Hematopoietic multipotent progenitor cell treated with erythropoietin and hydrocortisone succinate and interleukin-3 and kit ligand, for 17 days (in vitro differentiated cells): ENCODE results near the gene KDM2A.
"Not testable (repeated sequence)": the region's sequence is repeated elsewhere in the genome, so short reads cannot be mapped to it uniquely, and the experiment has no call there.

ENCODE experiments used
- DNase-seq: peaks from one replicate; pipeline ENCODE4 v3.0.0-alpha.2; 2015; ENCODE audit warnings: low spot score

KDM2A gene

DNA sequence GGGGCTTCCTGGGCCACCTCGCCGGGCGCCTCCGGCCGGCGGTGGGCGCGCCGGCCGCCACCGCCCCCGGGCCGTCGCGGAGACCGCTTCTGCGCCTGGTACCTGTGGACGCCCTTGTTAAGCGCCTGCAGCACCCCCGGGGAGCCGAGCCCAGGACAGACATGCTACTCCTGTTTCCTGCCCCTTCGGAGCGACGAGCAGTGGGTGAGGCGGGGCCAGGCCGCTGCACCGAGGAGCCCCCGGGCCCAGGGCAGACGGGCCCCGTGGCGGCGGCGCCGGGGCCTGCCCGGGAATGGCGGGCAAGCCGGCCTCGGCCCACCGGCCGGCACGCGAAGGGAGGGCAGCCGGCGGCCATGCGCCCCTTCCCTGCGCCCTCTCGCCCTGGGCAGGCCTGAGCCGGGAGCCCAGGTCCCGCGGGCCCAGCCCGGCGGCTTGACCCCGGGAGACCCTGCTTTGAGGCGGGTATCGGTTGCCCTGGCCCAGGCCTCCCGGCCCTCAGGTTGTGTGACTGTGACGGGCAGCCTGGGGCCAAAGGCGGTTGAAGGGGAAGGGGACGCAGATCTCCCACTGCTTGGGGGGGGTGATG, 789 bp upstream of the KDM2A start:
- peak; percentile 32 for DNase-seq

DNA sequence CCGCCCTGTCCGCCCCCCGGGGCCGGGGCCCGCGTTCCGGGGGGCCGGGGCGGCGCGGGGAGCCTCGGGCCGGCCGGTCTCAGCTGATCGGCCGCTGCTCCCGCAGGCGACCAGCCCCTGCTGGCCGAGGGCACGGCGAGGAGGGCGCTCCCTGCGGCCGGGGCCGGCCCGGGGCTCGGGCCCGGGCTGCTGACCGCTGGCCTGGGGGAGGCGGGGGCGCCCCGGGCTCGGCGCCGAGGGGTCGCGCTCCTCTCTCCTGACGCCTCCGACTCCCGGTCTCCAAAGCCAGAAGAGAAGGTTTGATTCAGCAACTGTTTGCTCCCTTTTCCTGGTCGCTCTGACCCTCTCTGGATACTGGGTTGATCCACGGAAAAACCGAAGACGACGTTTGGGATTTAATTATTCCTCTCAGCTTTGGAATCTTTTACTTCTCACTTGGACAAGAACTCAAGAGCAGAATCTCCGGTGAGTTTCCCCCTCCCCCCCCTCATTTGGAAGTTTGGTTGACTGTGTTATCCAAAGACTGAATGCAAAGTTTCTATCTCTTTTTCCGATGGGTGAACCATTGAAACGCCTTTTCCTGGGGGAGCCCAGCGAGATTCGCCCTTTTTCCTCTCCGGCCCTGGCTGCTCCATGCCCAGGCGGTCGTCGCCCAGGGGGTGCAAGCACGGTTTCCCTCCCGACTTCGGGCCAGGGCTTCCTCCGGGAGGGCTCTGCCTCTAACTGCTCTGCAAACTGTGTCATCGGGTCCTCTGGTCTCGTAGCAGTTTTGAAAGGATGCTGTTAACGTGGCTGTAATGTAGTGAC, 725 bp downstream of the KDM2A start:
- DNase-seq, result peak; percentile 51

DNA sequence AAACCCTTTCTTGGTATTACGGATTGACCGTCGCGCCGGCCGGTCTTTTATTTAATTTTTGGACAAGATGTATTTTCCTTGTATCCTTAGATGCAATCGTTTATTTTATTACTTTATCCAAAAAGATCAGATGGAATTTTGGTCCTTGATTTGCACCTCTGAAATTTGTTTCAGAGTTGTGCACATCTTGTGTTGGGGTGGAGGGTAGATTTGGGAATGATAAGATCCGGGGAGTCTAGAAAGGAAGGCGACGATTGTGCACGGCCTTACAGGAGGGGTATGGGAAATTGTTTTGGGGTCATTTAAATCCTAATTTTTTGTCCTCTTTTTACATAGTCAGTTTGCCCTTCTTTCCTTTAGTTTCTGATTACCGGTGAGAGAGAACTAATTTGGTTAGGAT, 1.4 kb downstream of the KDM2A start:
- no peak for DNase-seq

DNA sequence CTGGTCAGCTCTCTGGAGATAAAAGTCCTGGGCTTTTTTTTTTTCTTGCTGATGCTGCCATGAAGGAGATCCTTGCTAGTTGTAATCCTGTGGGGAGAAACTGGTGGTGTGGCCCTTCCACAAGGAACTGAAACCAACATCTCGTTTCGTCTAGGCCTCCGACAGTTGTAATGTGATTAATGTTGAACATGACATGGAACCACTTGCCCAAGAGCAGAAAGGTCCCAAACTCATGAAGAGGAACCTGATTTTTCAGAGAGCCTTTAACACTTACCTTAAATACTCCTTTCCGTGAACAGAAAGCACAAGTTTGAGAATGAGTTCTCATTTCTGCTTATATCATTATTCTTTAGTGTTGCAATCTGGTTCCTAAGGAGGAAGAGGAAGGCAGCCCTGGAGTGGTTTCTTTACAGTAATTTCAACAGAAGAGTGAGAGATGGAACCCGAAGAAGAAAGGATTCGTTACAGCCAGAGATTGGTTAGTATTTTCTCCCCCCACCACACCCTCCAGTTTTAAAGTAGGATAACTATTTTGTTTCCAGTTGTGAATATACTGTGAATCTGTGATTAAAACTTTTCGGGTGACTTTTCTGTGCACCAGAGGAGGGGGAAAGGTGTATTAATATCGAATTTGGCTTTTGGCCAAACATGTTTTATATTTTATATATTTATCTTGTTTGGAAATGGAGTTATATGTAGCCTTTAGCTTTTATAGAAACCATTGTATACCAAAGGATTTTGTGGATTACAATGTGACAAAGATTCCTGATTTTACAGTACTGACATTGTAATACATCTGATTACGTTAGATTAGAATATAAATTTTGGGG, 2.0 kb downstream of the KDM2A start:
- DNase-seq, result peak; percentile 49

DNA sequence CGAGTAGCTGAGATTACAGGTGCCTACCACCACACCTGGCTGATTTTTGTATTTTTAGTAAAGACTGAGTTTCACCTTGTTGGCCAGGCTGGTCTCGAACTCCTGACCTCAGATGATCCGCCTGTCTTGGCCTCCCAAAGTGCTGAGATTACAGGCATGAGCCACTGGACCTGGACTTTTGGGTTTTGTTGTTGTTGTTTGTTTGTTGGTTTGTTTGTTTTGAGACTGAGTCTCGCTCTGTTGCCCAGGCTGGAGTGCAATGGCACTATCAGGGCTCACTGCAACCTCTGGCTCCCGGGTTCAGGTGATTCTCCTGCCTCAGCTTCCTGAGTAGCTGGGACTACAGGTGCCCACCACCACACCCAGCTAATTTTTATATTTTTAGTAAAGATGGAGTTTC, 4.7 kb downstream of the KDM2A start:
- not testable (repeated sequence) for DNase-seq

DNA sequence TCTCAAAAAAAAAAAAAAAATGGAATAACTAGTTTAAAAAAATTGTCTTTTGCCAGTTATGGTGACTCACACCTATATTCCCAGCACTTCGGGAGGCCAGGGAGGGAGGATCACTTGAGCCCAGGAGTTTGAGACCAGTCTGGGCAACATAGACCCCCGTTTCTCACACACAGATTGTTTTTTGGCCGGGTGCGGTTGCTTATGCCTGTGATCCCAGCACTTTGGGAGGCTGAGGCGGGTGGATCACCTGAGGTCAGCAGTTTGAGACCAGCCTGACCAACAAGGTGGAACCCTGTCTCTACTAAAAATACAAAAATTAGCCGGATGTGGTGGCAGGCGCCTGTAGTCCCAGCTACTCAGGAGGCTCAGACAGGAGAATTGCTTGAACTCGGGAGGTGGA, 7.2 kb downstream of the KDM2A start:
- DNase-seq, result not testable (repeated sequence)

DNA sequence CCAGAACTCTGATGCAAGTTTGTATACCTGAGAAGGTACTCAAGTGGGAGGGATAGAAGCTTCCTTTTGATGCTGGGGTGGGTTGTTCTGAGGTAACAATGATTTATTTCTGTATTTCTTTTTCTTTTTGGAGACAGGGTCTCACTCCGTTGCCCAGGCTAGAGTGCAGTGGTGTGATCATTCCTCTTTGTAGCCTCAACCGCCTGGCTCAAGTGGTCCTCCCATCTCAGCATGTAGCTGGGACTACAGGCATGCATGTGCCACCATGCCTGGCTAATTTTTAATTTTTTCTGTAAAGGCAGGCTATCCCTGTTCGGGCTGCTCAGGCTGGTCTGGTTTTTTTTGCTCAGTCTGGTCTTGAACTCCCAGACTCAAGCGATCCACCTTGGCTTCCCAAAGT, 7.9 kb downstream of the KDM2A start:
- no peak for DNase-seq

DNA sequence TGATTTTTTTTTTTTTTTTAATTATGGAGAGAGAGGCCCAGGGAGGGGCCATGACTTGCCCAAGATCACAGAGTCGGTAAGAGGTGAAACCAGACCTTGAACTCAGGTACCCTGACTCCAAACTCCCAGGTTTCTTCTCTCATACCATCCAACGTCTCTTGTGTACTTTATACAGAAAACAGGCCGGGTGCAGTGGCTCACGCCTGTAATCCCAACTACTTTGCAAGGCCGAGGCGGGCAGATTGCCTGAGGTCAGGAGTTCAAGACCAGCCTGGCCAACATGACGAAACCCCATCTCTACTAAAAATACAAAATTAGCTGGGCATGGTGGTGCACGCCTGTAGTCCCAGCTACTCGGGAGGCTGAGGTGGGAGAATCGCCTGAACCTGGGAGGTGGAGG, 11.8 kb downstream of the KDM2A start:
- not testable (repeated sequence) for DNase-seq

DNA sequence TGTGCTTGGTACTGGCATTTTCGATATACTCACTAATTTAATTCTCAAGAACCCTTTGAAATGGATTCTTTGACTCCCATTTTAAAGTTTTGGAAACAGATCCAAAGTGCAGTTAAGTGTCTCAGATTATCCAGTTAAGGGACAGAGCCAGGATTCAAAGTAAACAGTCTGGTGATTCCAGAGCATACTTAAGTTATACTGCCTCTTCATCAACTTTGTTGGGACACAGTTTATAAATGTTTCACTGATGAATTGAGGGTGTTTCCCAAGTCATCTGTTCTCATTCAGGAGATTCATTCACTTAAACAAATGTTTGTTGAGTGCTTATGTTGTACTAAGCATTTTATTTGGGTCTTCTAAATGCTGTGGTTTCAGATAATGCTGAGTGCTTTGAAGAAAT, 17.1 kb downstream of the KDM2A start:
- peak; percentile 4 for DNase-seq

DNA sequence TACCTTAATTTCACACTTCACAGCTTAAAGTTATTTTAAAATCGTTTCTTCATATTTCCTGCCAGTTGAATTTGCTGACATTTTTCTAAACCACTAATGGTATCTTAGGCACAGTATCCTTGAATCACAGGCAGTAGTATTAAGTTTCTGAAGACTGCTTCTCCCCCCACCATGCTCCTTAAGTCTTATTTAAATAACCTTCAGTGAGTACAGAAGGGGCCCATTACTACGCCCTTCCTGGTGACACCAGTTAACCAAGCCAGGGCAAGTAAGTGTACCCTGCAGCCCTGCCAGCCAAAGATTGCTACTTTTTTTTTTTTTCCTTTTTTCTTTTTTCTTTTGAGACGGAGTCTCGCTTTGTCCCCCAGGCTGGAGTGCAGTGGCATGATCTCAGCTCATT, 19.9 kb downstream of the KDM2A start:
- no peak for DNase-seq

DNA sequence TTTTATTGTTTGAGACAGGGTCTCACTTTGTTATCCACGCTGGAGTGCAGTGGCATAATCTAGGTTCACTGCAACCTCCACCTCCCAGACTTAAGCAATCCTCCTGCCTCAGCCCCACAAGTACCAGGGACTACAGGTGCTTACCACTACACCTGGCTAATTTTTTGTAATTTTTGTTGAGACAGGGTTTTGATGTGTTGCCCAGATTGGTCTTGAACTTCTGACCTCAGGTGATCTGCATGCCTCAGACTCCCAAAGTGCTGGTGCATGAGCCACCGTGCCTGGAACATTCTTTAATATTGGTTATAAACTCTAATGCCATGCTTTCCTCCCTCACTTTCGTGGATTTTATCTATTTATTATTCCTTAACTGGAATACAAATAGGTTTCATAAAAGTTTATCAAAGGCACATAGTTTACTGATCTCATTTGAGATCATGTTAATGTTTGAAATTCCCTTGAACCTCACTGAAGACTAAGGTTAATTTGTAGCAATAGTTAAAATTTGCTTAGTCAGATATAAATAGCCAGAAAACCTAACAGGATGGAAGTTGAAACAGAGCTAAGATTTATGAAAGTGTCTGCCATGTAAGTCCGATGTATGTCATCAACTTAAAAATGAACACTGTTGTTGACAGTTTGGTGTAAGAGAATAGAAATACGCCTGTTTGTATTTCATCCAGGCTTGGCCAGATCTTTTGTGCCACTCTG, 27.6 kb downstream of the KDM2A start:
- DNase-seq, result no peak

DNA sequence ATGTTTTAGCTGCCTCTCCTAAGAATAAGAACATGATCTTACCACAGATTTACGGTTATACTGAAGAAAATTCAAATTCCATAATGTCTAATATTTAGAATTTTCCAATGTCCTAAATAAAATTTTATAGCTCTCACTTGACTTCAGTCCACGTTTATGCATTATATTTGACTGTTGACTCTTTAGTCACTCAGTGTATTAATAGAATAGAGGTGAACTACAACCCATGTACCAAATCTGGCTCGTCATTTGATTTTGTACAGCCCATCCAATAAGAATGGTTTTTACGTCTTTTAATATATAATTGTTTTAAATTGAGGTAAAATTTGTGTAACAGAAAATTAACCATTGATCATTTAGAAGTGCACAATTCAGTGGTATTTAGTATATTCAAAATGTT, 34.9 kb downstream of the KDM2A start:
- DNase-seq, result no peak

DNA sequence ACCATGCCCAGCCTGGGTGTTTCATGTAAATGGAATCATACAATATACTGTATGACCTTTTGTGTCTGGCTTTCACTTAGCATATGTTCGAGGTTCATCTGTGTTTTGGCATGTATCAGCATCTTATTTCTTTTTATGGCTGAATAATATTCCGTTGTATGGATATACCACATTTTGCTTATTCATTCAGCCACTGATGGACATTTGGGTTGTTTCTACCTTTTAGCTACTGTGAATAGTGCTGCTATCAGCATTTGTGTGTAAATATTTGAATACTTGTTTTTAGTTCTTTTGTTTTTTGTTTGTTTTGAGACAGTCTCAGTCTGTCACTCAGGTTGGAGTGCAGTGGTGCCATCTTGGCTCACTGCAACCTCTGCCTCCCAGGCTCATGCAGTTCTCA, 35.7 kb downstream of the KDM2A start:
- DNase-seq, result no peak

DNA sequence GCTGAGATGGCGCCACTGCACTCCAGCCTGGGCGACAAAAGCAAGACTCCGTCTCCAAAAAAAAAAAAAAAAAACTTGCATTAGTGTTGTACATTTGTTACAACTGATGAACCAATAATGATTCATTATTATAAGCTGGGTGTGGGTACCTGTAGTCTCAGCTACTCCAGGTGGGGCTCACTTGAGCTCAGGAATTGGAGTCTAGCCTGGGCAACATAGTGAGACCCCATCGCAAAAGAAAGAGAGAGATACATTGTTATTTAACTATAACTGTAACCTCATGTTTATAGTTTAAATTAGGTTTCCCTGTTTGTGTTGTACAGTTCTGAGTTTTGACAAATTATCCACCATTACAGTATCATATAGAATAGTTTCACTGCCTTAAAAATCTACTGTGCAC, 38.6 kb downstream of the KDM2A start:
- DNase-seq, result no peak

DNA sequence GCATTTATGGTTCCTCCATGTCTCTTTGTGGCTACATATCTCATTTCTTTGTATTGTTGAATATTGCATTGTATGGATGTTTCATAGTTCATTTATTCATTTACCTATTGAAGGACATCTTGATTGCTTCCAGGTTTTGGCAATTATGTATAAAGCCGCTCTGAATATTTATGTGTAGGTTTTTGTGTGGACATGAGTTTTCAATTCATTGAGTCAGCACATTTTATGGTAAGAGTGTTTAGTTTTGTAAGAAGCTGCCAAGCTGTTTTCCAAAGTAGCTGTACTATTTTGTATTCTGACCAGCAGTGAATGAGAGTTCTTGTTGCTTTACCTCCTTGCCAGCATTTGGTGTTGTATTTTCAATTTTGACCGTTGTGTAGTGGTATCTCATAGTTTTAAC, 39.2 kb downstream of the KDM2A start:
- DNase-seq, result no peak

DNA sequence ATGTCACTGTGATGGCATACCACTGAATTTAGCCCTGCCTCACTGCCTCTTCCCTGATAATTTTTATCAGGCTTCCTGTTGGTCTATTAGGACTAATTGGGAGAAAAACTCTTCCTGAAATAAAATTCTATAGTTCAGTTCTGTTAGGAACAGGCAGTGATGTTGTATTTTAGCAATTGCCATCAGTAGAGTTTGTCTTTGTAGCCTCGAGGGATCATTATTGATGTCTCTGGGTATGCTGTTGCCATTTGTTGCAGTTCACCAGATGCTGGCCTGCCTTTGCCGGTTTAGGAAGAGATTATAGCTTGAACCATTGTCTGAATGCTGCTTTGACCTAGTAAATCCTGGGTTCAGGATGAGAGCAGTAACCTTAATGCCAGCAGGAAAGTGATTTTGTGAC, 41.0 kb downstream of the KDM2A start:
- no peak for DNase-seq

DNA sequence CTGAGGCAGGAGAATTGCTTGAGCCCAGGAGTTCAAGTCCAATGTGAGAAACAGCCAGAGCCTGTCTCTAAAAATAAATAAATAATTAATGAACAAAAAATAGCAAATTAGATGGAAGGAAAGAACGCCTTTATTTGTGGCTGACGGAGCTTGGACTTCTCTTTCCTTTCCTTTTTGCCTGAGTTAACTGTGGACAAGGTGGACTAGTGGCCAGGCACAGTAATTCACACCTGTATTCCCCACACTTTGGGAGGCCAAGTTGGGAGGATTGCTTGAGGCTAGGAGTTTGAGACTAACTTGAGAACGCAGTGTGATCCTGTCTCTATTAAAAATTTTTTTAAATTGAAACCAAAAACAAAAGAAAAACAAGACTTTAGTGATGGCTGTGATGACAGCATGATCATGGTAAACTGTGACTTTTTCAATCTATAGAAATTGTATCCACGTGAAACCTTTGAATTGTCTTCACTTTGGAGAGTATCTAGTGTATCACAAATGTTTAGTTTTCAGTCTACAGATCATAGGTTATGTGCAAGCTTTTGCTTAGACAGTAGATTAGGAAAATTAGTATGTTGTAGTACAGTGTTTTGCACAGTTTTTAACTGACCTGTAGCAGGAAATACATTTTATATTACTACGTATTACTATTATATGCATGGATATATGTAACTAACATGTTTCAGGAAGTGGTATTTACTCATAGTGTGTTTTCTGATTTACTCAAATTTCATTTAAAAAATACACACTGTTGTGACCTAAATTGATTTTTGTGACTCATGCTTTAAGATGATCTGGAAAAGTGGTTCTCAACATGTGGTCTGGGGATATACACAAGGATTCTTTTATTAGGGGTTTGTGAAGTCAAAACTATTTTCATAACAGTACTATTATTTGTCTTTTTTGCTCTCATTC, 42.1 kb downstream of the KDM2A start:
- DNase-seq, result no peak

DNA sequence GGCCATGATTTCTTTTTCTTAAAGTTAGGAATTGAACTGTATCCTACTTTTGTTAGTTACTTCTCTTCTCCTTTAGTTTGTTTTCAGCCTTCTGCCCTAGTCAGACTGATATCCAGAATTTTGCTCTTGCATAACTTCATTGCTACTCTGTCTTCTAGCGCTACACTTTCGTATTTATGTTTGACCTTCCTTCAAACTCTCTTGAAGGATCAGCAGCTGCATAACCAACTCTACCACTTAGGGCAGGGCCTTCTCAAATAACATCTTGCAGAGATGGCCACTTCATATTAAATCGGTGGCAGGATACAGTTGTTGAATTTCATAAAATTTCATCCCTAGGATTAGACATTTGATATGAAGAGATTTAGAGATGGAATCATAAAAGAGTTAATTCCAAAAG, 43.9 kb downstream of the KDM2A start:
- no peak for DNase-seq

DNA sequence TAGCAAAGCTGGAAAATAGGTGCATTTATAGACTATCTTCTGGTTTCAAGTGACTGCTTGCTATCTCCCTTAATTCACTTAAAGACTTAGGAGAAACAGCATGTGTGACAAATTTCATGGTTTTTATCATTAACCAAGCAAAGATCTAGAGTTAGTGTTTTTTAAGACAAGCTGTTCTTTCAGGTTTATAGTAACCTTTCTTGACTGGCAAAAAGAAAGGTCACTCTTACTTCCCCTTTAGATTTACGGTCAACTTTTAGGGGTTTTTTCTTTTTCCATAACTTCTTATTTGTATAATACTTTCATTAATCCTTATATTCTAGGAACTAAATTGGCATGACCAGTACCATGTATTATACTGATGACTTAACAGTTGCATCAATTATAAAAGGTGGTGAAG, 46.6 kb downstream of the KDM2A start:
- DNase-seq, result no peak

DNA sequence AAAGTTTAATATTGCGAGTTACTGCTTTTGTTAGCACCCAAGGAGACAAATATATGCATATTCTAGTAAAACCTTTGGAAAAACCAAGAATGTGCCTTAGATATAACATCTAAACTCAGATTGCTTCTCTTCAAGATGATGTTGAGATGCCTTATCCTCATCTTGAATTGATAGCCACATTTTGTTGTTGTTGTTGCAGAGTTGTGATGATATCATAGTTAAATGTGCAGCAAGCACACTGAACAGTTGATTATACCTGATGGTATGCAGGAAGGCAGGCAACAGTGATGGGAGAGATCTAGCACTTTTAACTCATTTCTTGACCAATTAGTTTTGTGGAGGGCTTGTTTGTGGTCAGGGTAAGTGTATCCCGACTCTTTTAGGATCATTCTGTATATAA, 48.0 kb downstream of the KDM2A start:
- no peak for DNase-seq

DNA sequence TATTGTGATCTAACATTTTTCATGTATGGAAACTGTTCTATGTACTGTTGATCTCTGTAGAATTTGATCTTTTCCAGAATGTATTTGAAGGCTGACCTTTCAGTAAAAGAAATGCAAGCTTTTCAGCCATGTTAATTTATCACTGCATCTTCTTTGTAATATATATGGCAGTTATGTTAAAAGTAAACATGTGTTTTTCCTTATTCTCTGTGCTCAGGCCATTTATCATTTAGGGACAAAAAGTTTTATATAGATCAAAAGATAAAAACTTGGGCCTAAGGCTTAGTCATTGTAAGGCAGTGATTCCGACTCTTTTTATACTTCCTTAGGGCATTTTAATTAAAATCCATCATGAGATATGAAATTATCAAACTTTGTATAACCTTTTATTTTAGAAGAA, 48.7 kb downstream of the KDM2A start:
- no peak for DNase-seq
